Endothelial cell of umbilical vein (primary cell): ENCODE results near the gene TTC23L. TPM values are rescaled to one million over a fixed set of nuclear protein-coding genes. Genes with fewer than 3 reads are reported as not detected.
"Not testable (repeated sequence)": the region's sequence is repeated elsewhere in the genome, so short reads cannot be mapped to it uniquely, and the experiment has no call there.

Experiments used
- BruUV-seq: library from RNA; stranded (reverse); fragments of 400-500 nt; replicated peaks from 2 replicates; lab custom pipeline; 2021; lab: Mats Ljungman, UMichigan
- CTCF ChIA-PET: fragments of 300-600, 350-600 bp; sonication (Branson Sonifier 250); formaldehyde crosslinking; loops from one replicate; lab custom pipeline; 2021; ENCODE audit warnings: antibody characterized with exemption, inconsistent platforms; lab: Charles Lee
- POLR2A ChIA-PET: fragments of 300-600, 350-600 bp; sonication (Branson Sonifier 250); formaldehyde crosslinking; loops from one replicate; lab custom pipeline; 2021; ENCODE audit warnings: antibody characterized with exemption, inconsistent platforms; lab: Charles Lee
- DNase-seq: peaks from one replicate; pipeline ENCODE4 v3.0.0-alpha.2; 2011; ENCODE audit warnings: low read depth, low spot score
- FAIRE-seq: peaks from 2 replicates; lab custom pipeline; 2011; peaks lifted over from hg19 to GRCh38; lab: Jason Lieb, UNC
- H2AFZ ChIP-seq: 2 replicates; pipeline ENCODE4 v1.6.0; 2012; ENCODE audit warnings: low read depth, low read length, control low read depth, inconsistent platforms
- H3K27ac ChIP-seq: 2 replicates; pipeline ENCODE4 v1.5.1; 2011; ENCODE audit warnings: low read depth, mild to moderate bottlenecking, control low read depth, low read length, moderate library complexity; ENCODE audit not compliant: insufficient read depth
- H3K27me3 ChIP-seq, 2 experiments: 2 replicates each; pipeline versions ENCODE4 v1.6.0 to v1.6.1; 2011; ENCODE audit warnings: low read length in 2 of 2, mixed read lengths in 1 of 2; ENCODE audit not compliant: control insufficient read depth in 2 of 2, insufficient read depth in 2 of 2
- H3K36me3 ChIP-seq, 2 experiments: 2 replicates in 1 of 2; 3 replicates in 1 of 2; pipeline ENCODE4 v1.5.1; 2011; ENCODE audit warnings: low read length in 2 of 2, mild to moderate bottlenecking in 1 of 2, moderate library complexity in 1 of 2; ENCODE audit not compliant: control insufficient read depth in 2 of 2, insufficient read depth in 2 of 2; ENCODE audit errors: extremely low read depth in 1 of 2
- H3K4me1 ChIP-seq: 3 replicates; pipeline ENCODE4 v1.5.1; 2011; ENCODE audit warnings: mild to moderate bottlenecking, low read length; ENCODE audit not compliant: control insufficient read depth, insufficient read depth; ENCODE audit errors: extremely low read depth
- H3K4me2 ChIP-seq: 2 replicates; pipeline ENCODE4 v1.6.1; 2011; ENCODE audit warnings: low read length, control low read depth, mixed read lengths; ENCODE audit not compliant: insufficient read depth
- H3K4me3 ChIP-seq, 3 experiments: fragments of 200-600 bp in 1 of 3; sonication (generic), shearing (Covaris generic) in 1 of 3; replicated peaks in 1 of 3; 2 replicates each; pipeline ENCODE4 v1.5.1; 2011 to 2016; ENCODE audit warnings: control low read depth in 3 of 3, low read length in 3 of 3, mild to moderate bottlenecking in 2 of 3, inconsistent platforms in 1 of 3, low read depth in 1 of 3, moderate library complexity in 1 of 3; ENCODE audit not compliant: insufficient read depth in 1 of 3
- H3K79me2 ChIP-seq: 2 replicates; pipeline ENCODE4 v1.6.0; 2012; ENCODE audit warnings: low read length, inconsistent platforms; ENCODE audit not compliant: control insufficient read depth, insufficient read depth
- H3K9ac ChIP-seq: replicated peaks from 2 replicates; pipeline ENCODE3; 2011; ENCODE audit warnings: low read length, control low read depth; ENCODE audit not compliant: insufficient read depth; ENCODE audit errors: extremely low read depth
- H3K9me1 ChIP-seq: replicated peaks from 3 replicates; pipeline ENCODE4 v1.6.0; 2011; ENCODE audit warnings: mild to moderate bottlenecking, low read length; ENCODE audit not compliant: control insufficient read depth, insufficient read depth; ENCODE audit errors: extremely low read depth
- H3K9me3 ChIP-seq: replicated peaks from 2 replicates; pipeline ENCODE4 v1.5.1; 2012; ENCODE audit warnings: low read length, inconsistent platforms; ENCODE audit not compliant: control insufficient read depth, insufficient read depth
- H4K20me1 ChIP-seq: replicated peaks from 2 replicates; pipeline ENCODE3; 2011; ENCODE audit warnings: mild to moderate bottlenecking, low read length; ENCODE audit not compliant: control insufficient read depth, insufficient read depth; ENCODE audit errors: extremely low read depth
- CTCF ChIP-seq, 2 donors: IDR thresholded peaks; 1 replicate in 1 of 2; 2 replicates in 1 of 2; pipeline ENCODE4 v1.5.1; 2011; ENCODE audit warnings: low read length in 2 of 2, mild to moderate bottlenecking in 2 of 2, moderate library complexity in 2 of 2, control low read depth in 1 of 2, inconsistent platforms in 1 of 2, low read depth in 1 of 2; ENCODE audit not compliant: insufficient read depth in 1 of 2; ENCODE audit errors: extremely low read depth in 1 of 2
- EZH2 ChIP-seq: IDR thresholded peaks from 2 replicates; pipeline ENCODE4 v1.6.1; 2012; ENCODE audit warnings: borderline replicate concordance, low read depth, mild to moderate bottlenecking, moderate library complexity, low read length, inconsistent platforms; ENCODE audit not compliant: severe bottlenecking
- FOS ChIP-seq: IDR thresholded peaks from 2 replicates; pipeline ENCODE4 v1.6.1; 2011; ENCODE audit warnings: mild to moderate bottlenecking, low read length, moderate library complexity, borderline replicate concordance; ENCODE audit not compliant: insufficient read depth
- GATA2 ChIP-seq: IDR thresholded peaks from 2 replicates; pipeline ENCODE4 v1.7.0; 2011; ENCODE audit warnings: low read depth, mild to moderate bottlenecking, moderate library complexity, mixed read lengths, low read length; ENCODE audit not compliant: insufficient read length, insufficient read depth
- JUN ChIP-seq: IDR thresholded peaks from 2 replicates; pipeline ENCODE4 v1.6.1; 2011; ENCODE audit warnings: borderline replicate concordance, low read depth; ENCODE audit not compliant: insufficient read length, insufficient read depth
- MAX ChIP-seq: IDR thresholded peaks from 2 replicates; pipeline ENCODE4 v1.6.1; 2011; ENCODE audit not compliant: insufficient read depth, insufficient read length
- MYC ChIP-seq: IDR thresholded peaks from one replicate; pipeline ENCODE4 v1.6.1; 2011; ENCODE audit warnings: mild to moderate bottlenecking, low read depth, low read length
- POLR2A ChIP-seq: IDR thresholded peaks from 2 replicates; pipeline ENCODE4 v1.6.1; 2012; ENCODE audit warnings: low read depth, mild to moderate bottlenecking, control low read depth, low read length
- POLR2AphosphoS5 ChIP-seq: IDR thresholded peaks from 2 replicates; pipeline ENCODE4 v1.6.1; 2012; ENCODE audit warnings: low read depth, mild to moderate bottlenecking, control low read depth, low read length, moderate library complexity; ENCODE audit not compliant: insufficient read depth
- dilution Hi-C: fragments of 300-500 bp; cut with MboI; formaldehyde crosslinking; loops from one replicate; pipeline ENCODE4 v1.15.0; 2019; ENCODE audit warnings: low sequenced_read_pairs; ENCODE audit not compliant: extremely low pct_ligation_motif_present
- intact Hi-C: fragments of 100-400 bp; cut with micrococcal nuclease; formaldehyde crosslinking; loops from one replicate; pipeline ENCODE4 v1.10.0; 2022
- polyA plus RNA-seq, 4 experiments: library from polyadenylated mRNA; depleted of rRNA in 3 of 4; stranded (reverse) in 3 of 4; unstranded in 1 of 4; fragments of >200 nt; gene quantifications; 2 replicates each; pipeline versions ENCODE4 v1.2.1 to v1.2.3, GENCODE V29; 2011 to 2012; ENCODE audit warnings: missing spikeins in 1 of 4
- total RNA-seq: library from RNA; stranded (reverse); gene quantifications from 2 replicates; pipeline ENCODE4 v1.2.3, GENCODE V29; 2021

The TTC23L gene
- total and polyA plus RNA-seq, 2 donors (not counting 3 experiments of a cell fraction or from before 2014, with no cell fraction given): not detected

DNA sequence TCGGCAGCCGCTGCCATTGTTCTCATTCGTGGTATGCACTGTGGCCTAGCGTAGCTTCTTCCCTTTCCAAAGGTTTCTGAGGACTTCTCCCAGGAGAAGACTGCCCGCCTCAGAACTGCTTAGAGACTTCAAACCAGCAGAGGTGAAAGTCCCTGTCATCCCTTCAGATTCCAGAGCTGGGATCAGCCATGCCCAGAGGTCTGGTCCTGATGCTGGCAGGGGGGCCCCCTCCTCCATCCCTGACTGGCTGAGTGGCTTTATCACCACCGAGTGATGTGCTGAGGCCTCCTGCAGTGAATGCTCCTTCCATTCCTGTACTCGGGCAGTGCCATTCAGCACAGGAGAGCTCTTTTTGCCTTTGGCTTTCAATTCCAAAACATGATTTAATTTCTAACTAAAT is 8.1 kb upstream of the TTC23L start:
- H3K4me1 ChIP-seq, intact Hi-C loops, H3K9ac ChIP-seq, H4K20me1 ChIP-seq, H3K9me1 ChIP-seq, DNase-seq, dilution Hi-C loops, H3K9me3 ChIP-seq, H3K79me2 ChIP-seq, POLR2A ChIA-PET, H3K27ac ChIP-seq, FAIRE-seq, CTCF ChIA-PET, H3K4me2 ChIP-seq, H3K27me3 ChIP-seq, H3K4me3 ChIP-seq, BruUV-seq, H2AFZ ChIP-seq: not testable (repeated sequence)
- peaks cover 42 to 50% of the 10 kb centered on the region in 2 experiments for H3K36me3 ChIP-seq

DNA sequence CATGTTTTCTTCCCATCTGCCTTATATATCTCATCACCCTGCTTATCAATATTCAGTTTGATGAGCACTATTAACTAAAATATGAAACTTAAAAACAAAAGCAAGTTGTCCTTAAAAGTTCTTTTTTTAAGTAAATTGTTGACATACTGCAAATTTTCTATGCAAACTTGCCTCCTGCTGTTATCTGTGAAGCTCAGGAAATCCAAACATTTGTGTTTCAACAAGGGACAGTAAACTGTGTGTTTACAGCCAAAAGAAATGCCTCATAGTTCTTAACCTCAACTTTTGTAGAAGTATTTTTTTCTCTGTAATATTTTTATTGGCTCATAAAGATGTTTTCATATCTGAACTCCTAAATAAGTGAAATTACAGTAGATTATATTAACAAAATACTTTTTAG is 7.7 kb upstream of the TTC23L start:
- no peaks in the 10 kb centered on the region for H3K79me2 ChIP-seq
- no peaks in the 10 kb centered on the region for H4K20me1 ChIP-seq
- H3K9me1 ChIP-seq: no peaks in the 10 kb centered on the region
- H2AFZ ChIP-seq: no peak overlapping the region
- ChIA-PET CTCF (no interaction called here), POLR2A (no interaction called here)
- H3K4me2 ChIP-seq: no peak overlapping the region
- no peaks in the 10 kb centered on the region for H3K27me3 ChIP-seq
- no peak overlapping the region for H3K9ac ChIP-seq
- BruUV-seq: no TSS peak
- H3K4me3 ChIP-seq: no peak overlapping the region
- H3K4me1 ChIP-seq: no peaks in the 10 kb centered on the region
- no peaks in the 10 kb centered on the region for H3K9me3 ChIP-seq
- TF ChIP-seq EZH2: no peak
- no peak for TF ChIP-seq MYC
- TF ChIP-seq POLR2AphosphoS5: no peak
- no peak for TF ChIP-seq JUN
- TF ChIP-seq FOS: no peak
- TF ChIP-seq GATA2: no peak
- no peak for TF ChIP-seq POLR2A
- TF ChIP-seq MAX: no peak
- no peak for TF ChIP-seq CTCF (IDR thresholded peaks at IDR 0.05; ENCODE audit: extremely low read depth in 1 of 2, insufficient read depth in 1 of 2, low read depth in 1 of 2, low read length in 2 of 2)
- DNase-seq: no peak
- FAIRE-seq: no peak
- dilution Hi-C loops (no loop called here), intact Hi-C loops (no loop called here)
- no peak overlapping the region for H3K27ac ChIP-seq
- H3K36me3 ChIP-seq: peaks cover 40 to 47% of the 10 kb centered on the region in 2 experiments
